Coronary artery (tissue), 2 donors: Measurements from ENCODE around the gene CNGA3.
"Not testable (repeated sequence)": the region's sequence is repeated elsewhere in the genome, so short reads cannot be mapped to it uniquely, and the experiment has no call there.

Source experiments
- DNase-seq: peaks from one replicate; pipeline ENCODE4 v3.0.0-alpha.2; 2017; ENCODE audit warnings: low spot score
- H3K27ac ChIP-seq, 2 donors: fragments of 200-600 bp; sonication (generic); one replicate each; pipeline ENCODE4 v1.5.1; 2016 to 2019
- H3K4me3 ChIP-seq: fragments of 200-600 bp; sonication (generic); 2 replicates; pipeline ENCODE4 v1.5.1; 2016; ENCODE audit warnings: mild to moderate bottlenecking, moderate library complexity
- TF ChIP-seq, protein P1 (sequence below): fragments of 200-600 bp; sonication (generic); IDR thresholded peaks from one replicate; pipeline ENCODE4 v1.5.1; 2019; ENCODE audit warnings: antibody characterized with exemption

The CNGA3 gene

DNA sequence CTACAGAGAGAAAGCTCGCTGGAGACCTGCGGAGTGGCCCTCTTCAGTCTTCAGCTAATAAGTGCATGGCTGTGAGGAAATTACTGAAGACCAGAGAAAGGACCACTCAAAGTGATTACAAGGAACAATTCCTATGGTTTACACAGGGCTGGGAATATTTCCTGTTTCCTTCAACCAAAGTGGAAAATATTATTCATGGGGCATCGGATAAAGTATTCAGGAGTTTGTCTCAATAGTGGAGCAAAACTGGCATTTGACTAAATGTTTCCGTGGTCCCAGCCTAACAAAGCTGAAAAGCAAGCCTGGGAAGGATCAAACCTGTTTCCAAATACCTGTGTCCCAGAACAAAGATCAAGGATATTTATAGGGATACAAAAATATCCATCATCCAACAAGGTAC, 32.0 kb upstream of the CNGA3 start:
- Histone ChIP-seq H3K27ac (no peak overlapping the region), H3K4me3 (no peak overlapping the region)
- TF ChIP-seq, protein P1, sequence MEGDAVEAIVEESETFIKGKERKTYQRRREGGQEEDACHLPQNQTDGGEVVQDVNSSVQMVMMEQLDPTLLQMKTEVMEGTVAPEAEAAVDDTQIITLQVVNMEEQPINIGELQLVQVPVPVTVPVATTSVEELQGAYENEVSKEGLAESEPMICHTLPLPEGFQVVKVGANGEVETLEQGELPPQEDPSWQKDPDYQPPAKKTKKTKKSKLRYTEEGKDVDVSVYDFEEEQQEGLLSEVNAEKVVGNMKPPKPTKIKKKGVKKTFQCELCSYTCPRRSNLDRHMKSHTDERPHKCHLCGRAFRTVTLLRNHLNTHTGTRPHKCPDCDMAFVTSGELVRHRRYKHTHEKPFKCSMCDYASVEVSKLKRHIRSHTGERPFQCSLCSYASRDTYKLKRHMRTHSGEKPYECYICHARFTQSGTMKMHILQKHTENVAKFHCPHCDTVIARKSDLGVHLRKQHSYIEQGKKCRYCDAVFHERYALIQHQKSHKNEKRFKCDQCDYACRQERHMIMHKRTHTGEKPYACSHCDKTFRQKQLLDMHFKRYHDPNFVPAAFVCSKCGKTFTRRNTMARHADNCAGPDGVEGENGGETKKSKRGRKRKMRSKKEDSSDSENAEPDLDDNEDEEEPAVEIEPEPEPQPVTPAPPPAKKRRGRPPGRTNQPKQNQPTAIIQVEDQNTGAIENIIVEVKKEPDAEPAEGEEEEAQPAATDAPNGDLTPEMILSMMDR = no peak
- DNase-seq = no peak

DNA sequence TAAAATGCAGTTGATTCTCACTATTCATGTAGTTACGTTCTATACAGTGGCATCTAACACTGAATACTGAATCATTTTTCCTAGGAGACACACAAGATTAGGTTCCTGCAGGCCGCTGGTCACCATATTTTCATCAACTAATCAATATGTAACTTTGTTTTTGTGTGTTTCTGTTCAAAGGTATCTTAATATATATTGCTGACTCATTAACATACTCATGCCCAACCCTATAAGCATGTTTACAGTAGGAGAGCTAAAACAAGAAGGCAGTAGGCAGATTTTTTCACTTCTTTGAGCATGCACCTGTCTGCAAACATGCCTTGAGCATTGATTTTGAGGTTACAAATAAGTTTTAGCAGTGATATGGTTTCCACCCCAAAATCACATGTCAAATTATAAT, 30.3 kb upstream of the CNGA3 start:
- no peak for DNase-seq
- Histone ChIP-seq H3K4me3 (no peak overlapping the region), H3K27ac (no peak overlapping the region)
- TF ChIP-seq, protein P1 = no peak

DNA sequence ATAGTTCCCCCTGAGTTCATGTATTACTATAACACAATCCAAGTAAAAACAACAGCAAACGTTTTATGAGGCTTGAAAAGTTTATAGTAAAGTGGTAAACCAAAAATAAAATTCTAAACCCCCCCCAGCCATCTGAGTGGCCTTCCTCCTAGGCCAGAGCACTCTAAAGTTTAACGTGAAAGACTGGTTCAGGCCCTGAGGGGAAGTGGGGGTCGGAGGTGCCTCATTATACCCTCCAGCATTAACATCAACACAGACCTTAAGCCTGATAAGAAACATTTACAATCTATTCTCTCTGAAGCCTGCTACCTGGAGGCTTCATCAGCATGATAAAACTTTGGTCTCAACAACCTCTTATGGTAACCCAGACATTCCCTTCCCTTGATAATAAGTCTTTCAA, 29.0 kb upstream of the CNGA3 start:
- no peak for DNase-seq
- H3K4me3 ChIP-seq = no peak overlapping the region
- TF ChIP-seq, protein P1 = no peak
- H3K27ac ChIP-seq = no peak overlapping the region

DNA sequence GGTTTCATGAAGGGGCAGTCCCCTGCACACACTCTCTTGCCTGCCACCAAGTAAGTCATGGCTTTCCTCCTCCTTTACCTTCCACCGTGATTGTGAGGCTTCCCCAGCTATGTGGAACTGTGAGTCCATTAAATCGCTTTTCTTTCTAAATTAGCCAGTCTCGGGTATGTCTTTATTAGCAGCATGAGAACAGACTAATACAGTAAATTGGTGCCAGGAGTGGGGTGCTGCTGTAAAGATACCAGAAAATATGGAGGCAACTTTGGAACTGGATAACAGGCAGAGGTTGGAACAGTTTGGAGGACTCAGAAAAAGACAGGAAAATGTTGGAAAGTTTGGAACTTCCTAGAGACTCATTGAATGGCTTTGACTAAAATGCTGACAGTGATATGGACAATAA, 26.1 kb upstream of the CNGA3 start:
- not testable (repeated sequence) for DNase-seq, H3K27ac ChIP-seq, H3K4me3 ChIP-seq

DNA sequence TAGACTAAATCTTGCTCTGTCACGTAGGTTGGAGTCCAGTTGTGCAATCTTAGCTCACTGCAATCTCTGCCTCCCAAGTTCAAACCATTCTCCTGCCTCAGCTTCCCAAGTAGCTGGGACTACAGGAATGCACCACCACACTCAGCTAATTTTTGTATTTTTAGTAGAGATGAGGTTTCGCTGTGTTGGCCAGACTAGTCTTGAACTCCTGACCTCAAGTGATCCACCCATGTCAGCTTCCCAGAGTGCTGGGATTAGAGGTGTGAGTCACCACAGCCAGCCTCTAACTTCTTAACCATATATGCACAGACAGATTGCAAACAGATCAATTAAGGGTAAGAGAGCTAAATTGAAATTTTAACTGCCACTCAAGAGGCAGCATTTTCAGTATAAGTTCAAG, 22.1 kb upstream of the CNGA3 start:
- TF ChIP-seq, protein P1 = no peak
- H3K4me3 ChIP-seq = no peak overlapping the region

DNA sequence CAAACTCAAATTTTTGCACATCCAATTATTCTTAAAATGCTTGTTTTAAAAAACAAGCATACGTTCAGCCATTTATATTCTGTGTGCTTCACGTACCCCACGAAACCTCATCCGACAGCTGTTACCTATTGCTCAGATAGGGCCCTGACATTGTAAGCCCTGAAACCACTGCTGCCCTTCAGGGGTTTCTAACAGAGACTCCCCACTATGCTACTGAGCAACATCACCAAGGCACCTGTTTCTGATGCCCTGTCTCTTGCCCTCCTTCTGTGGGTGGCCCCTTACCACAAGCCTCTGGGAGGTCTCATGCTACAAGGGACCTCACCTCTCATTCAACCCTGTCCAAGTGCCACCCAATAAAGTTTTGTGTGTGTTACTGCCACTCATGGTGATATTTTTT, 18.5 kb upstream of the CNGA3 start:
- TF ChIP-seq, protein P1 = no peak
- Histone ChIP-seq H3K4me3 (no peak overlapping the region), H3K27ac (no peak overlapping the region)
- DNase-seq = no peak

More for the DNA sequence above, 22.1 kb upstream of the CNGA3 start:
- H3K27ac ChIP-seq = no peak overlapping the region
- DNase-seq = no peak

DNA sequence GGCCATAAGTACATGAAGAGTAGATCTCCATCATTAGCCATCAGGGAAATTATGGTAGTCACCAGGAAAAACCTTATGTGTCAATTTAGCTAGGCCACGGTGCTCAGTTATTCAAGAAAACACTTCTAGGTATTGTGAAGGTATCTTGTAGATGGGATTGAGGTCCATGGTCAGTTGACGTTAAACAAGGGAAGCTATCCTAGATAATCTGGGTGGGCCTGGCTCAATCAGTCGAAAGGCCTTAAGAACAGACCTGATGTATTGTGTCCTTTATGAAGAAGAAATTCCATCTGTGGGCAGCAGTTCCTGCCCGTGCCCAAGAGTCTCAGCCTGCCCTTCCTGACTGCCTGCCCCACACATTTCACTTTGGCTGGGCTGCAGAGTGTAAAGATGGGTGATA, 16.7 kb upstream of the CNGA3 start:
- no peak overlapping the region for H3K27ac ChIP-seq
- DNase-seq = no peak
- no peak overlapping the region for H3K4me3 ChIP-seq
- TF ChIP-seq, protein P1 = no peak

DNA sequence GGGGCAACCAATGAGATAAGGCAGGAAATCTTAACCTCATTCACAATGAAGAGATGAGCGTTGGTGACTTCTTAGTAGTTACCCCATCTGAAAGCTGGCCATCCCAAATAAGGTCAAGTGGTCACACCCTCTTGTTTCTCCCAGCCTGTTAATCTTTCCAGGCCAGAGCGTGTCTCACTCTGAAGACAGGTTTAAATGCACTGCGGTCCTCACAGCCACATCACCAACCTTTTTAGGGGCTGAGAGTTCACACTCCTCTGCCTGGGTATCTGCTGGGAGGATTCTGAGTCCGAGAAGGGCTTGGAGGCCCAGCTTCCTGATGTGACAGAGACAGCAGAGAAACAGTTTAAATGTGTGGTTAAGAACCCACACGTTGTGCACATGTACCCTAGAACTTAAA, 13.3 kb upstream of the CNGA3 start:
- Histone ChIP-seq H3K4me3 (no peak overlapping the region), H3K27ac (no peak overlapping the region)
- no peak for DNase-seq
- TF ChIP-seq, protein P1 = no peak
